ENCODE measurements around the gene CRNKL1.

Gene CRNKL1

DNA sequence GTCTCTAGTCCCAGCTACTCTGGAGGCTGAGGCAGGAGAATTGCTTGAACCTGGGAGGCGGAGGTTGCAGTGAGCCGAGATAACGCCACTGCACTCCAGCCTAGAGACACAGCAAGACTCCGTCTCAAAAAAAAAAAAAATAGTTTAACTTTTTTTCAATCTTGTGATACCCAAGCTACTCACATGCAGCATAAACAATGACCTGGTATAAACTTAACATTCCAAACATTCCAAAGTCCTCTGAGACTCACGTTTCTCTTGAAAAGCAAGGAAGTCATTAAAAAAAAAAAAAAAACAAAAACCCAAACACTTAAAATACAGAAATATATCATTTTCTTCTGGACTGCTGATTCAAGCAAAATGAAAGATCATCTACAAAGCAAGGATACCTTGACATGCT, 14.3 kb downstream of the CRNKL1 start:
- Histone ChIP-seq H3F3A (ENCODE audit: insufficient read depth, low read length) (no peaks in the 10 kb centered on the region), H3K9me3 (ENCODE audit: low read length) (no peaks in the 10 kb centered on the region), H3K4me1 (ENCODE audit: insufficient read depth, low read length, severe bottlenecking) (no peaks in the 10 kb centered on the region), H3K27ac (ENCODE audit: low read depth, low read length, poor library complexity, severe bottlenecking) (no peak overlapping the region), H4K20me1 (ENCODE audit: insufficient read depth, low read length) (no peaks in the 10 kb centered on the region), H3K27me3 (ENCODE audit: insufficient read depth, low read length) (no peaks in the 10 kb centered on the region), H3K4me3 (ENCODE audit: low read depth, low read length, poor library complexity, severe bottlenecking) (no peak overlapping the region), H3K9me2 (ENCODE audit: low read depth, low read length) (no peaks in the 10 kb centered on the region), H3K9ac (ENCODE audit: low read length) (no peak overlapping the region), H2AFZ (ENCODE audit: low read length) (no peak overlapping the region), H3K36me3 (ENCODE audit: insufficient read depth, low read length) (peaks cover 98% of the 10 kb centered on the region), H3K79me2 (ENCODE audit: insufficient read depth, low read length) (no peaks in the 10 kb centered on the region), H3K4me2 (ENCODE audit: low read length) (no peak overlapping the region)
- no peak for TF ChIP-seq EZH2 (IDR thresholded peaks at IDR 0.05; ENCODE audit: borderline replicate concordance, low read length)

DNA sequence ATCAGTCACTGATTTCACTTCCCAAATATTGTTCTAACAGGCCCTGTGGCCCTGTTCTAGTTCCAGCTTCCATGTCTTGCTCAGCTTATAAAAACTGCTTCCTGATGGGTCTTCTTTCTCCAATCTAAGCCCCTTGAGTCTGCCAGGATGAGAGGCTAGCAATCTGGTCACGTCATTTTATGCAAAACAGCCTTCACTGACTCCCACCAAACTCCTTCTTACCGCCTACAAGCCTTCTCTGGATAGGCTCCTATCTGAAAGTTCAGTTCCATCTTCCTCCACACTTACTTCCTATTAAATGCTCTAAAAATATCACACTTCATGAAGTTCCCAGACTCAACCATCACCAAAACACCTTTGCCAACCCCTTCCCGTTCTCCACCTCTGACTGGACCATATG, 15.5 kb downstream of the CRNKL1 start:
- no peaks in the 10 kb centered on the region for H3K9me3 ChIP-seq (ENCODE audit: low read length)
- H3F3A ChIP-seq (ENCODE audit: insufficient read depth, low read length), result no peaks in the 10 kb centered on the region
- H3K4me1 ChIP-seq (ENCODE audit: insufficient read depth, low read length, severe bottlenecking), result no peaks in the 10 kb centered on the region
- no peaks in the 10 kb centered on the region for H3K27me3 ChIP-seq (ENCODE audit: insufficient read depth, low read length)
- H3K79me2 ChIP-seq (ENCODE audit: insufficient read depth, low read length), result no peaks in the 10 kb centered on the region
- H3K36me3 ChIP-seq (ENCODE audit: insufficient read depth, low read length), result peaks cover 98% of the 10 kb centered on the region
- H2AFZ ChIP-seq (ENCODE audit: low read length), result no peak overlapping the region
- H3K9me2 ChIP-seq (ENCODE audit: low read depth, low read length), result no peaks in the 10 kb centered on the region
- no peak for TF ChIP-seq EZH2 (IDR thresholded peaks at IDR 0.05; ENCODE audit: borderline replicate concordance, low read length)
- TF ChIP-seq, protein P1, sequence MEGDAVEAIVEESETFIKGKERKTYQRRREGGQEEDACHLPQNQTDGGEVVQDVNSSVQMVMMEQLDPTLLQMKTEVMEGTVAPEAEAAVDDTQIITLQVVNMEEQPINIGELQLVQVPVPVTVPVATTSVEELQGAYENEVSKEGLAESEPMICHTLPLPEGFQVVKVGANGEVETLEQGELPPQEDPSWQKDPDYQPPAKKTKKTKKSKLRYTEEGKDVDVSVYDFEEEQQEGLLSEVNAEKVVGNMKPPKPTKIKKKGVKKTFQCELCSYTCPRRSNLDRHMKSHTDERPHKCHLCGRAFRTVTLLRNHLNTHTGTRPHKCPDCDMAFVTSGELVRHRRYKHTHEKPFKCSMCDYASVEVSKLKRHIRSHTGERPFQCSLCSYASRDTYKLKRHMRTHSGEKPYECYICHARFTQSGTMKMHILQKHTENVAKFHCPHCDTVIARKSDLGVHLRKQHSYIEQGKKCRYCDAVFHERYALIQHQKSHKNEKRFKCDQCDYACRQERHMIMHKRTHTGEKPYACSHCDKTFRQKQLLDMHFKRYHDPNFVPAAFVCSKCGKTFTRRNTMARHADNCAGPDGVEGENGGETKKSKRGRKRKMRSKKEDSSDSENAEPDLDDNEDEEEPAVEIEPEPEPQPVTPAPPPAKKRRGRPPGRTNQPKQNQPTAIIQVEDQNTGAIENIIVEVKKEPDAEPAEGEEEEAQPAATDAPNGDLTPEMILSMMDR (IDR thresholded peaks at IDR 0.05; ENCODE audit: low read length), result no peak
- no peak overlapping the region for H3K4me2 ChIP-seq (ENCODE audit: low read length)
- no peak overlapping the region for H3K4me3 ChIP-seq (ENCODE audit: low read depth, low read length, poor library complexity, severe bottlenecking)
- H3K9ac ChIP-seq (ENCODE audit: low read length), result no peak overlapping the region
- H4K20me1 ChIP-seq (ENCODE audit: insufficient read depth, low read length), result no peaks in the 10 kb centered on the region
- H3K27ac ChIP-seq (ENCODE audit: low read depth, low read length, poor library complexity, severe bottlenecking), result no peak overlapping the region

DNA sequence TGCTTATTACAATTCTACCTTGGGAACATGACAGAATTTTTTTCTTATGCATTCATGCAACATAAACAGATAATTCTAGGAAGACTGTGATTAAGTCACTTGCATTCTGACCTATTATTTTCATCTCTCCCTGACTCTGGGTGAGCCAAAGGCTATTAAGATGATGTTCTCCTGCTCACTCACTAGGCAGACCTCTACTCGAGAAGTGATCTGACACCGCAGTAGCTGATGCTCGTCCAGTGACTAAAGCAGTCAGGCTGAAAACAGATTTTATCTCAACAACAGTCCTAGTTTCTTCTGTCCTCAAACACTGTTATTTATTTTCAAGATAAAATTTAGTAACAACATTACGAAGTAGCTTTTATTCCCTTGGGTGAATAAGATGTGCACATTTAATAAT, 17.8 kb downstream of the CRNKL1 start:
- H3K9ac ChIP-seq (ENCODE audit: low read length), result no peak overlapping the region
- TF ChIP-seq, protein P1 (IDR thresholded peaks at IDR 0.05; ENCODE audit: low read length), result no peak
- TF ChIP-seq EZH2 (IDR thresholded peaks at IDR 0.05; ENCODE audit: borderline replicate concordance, low read length), result no peak
- H3K9me3 ChIP-seq (ENCODE audit: low read length), result no peaks in the 10 kb centered on the region
- peaks cover 95% of the 10 kb centered on the region for H3K36me3 ChIP-seq (ENCODE audit: insufficient read depth, low read length)
- no peak overlapping the region for H2AFZ ChIP-seq (ENCODE audit: low read length)
- H3F3A ChIP-seq (ENCODE audit: insufficient read depth, low read length), result no peaks in the 10 kb centered on the region
- no peak overlapping the region for H3K4me2 ChIP-seq (ENCODE audit: low read length)
- no peaks in the 10 kb centered on the region for H3K79me2 ChIP-seq (ENCODE audit: insufficient read depth, low read length)
- H3K4me3 ChIP-seq (ENCODE audit: low read depth, low read length, poor library complexity, severe bottlenecking), result no peak overlapping the region
- no peaks in the 10 kb centered on the region for H3K27me3 ChIP-seq (ENCODE audit: insufficient read depth, low read length)
- H3K9me2 ChIP-seq (ENCODE audit: low read depth, low read length), result no peaks in the 10 kb centered on the region
- H4K20me1 ChIP-seq (ENCODE audit: insufficient read depth, low read length), result no peaks in the 10 kb centered on the region
- H3K4me1 ChIP-seq (ENCODE audit: insufficient read depth, low read length, severe bottlenecking), result no peaks in the 10 kb centered on the region
- H3K27ac ChIP-seq (ENCODE audit: low read depth, low read length, poor library complexity, severe bottlenecking), result no peak overlapping the region

DNA sequence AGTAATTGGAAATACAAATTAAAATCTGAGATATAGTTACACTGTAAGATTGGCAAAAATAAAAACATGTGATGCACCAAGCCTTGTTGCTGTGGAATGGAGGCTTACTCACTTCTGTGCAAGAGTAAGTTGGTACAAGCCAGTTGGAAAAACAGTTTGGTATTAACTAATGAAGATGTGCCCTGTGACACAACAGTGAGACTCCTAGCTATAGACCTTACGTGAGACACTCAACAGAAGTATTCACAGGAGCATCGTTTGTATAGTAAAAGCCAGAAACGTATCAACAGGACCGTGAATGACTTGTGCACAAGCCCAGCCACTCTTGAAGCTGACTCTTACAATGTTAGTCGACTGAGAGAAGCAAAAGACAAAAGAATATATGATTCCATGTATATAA, 20.5 kb downstream of the CRNKL1 start:
- Histone ChIP-seq H3K4me3 (ENCODE audit: low read depth, low read length, poor library complexity, severe bottlenecking) (no peak overlapping the region), H4K20me1 (ENCODE audit: insufficient read depth, low read length) (no peaks in the 10 kb centered on the region), H3K79me2 (ENCODE audit: insufficient read depth, low read length) (no peaks in the 10 kb centered on the region), H3K36me3 (ENCODE audit: insufficient read depth, low read length) (peaks cover 93% of the 10 kb centered on the region), H2AFZ (ENCODE audit: low read length) (no peak overlapping the region), H3K4me2 (ENCODE audit: low read length) (no peak overlapping the region), H3K27ac (ENCODE audit: low read depth, low read length, poor library complexity, severe bottlenecking) (no peak overlapping the region), H3K9me2 (ENCODE audit: low read depth, low read length) (no peaks in the 10 kb centered on the region), H3K27me3 (ENCODE audit: insufficient read depth, low read length) (no peaks in the 10 kb centered on the region), H3K4me1 (ENCODE audit: insufficient read depth, low read length, severe bottlenecking) (no peaks in the 10 kb centered on the region), H3K9ac (ENCODE audit: low read length) (no peak overlapping the region), H3F3A (ENCODE audit: insufficient read depth, low read length) (no peaks in the 10 kb centered on the region), H3K9me3 (ENCODE audit: low read length) (no peaks in the 10 kb centered on the region)
- no peak for TF ChIP-seq EZH2 (IDR thresholded peaks at IDR 0.05; ENCODE audit: borderline replicate concordance, low read length)
- TF ChIP-seq, protein P1 (IDR thresholded peaks at IDR 0.05; ENCODE audit: low read length), result no peak

All from OCI-LY1 (cell line).